Trophoblast cell (in vitro differentiated cells and primary cell): ENCODE results near the gene RPS24.

Experiments
- DNase-seq, 2 donors: peaks; one replicate each; pipeline ENCODE4 v3.0.0-alpha.2; 2016
- H2AFZ ChIP-seq: 2 replicates; pipeline ENCODE4 v1.6.1; 2013; ENCODE audit warnings: low read length, moderate library complexity, mild to moderate bottlenecking; ENCODE audit not compliant: insufficient read depth, poor library complexity
- H2AK5ac ChIP-seq: 2 replicates; pipeline ENCODE4 v1.6.1; 2013; ENCODE audit warnings: mild to moderate bottlenecking, low read length
- H2BK120ac ChIP-seq: 2 replicates; pipeline ENCODE4 v1.6.1; 2013; ENCODE audit warnings: low read length, mild to moderate bottlenecking, moderate library complexity; ENCODE audit not compliant: insufficient read depth, poor library complexity
- H2BK12ac ChIP-seq: 2 replicates; pipeline ENCODE4 v1.6.1; 2013; ENCODE audit warnings: mild to moderate bottlenecking, low read length, moderate library complexity
- H2BK5ac ChIP-seq: 2 replicates; pipeline ENCODE4 v1.6.1; 2013; ENCODE audit warnings: low read length, low read depth, moderate library complexity, mild to moderate bottlenecking; ENCODE audit not compliant: poor library complexity
- H3K14ac ChIP-seq: 2 replicates; pipeline ENCODE4 v1.6.1; 2013; ENCODE audit warnings: mild to moderate bottlenecking, low read length
- H3K18ac ChIP-seq: 2 replicates; pipeline ENCODE4 v1.6.1; 2013; ENCODE audit warnings: mild to moderate bottlenecking, low read length
- H3K23ac ChIP-seq: 2 replicates; pipeline ENCODE4 v1.6.1; 2013; ENCODE audit warnings: low read length
- H3K27ac ChIP-seq: 2 replicates; pipeline ENCODE4 v1.5.1; 2013; ENCODE audit warnings: low read depth, mild to moderate bottlenecking, inconsistent platforms, low read length, moderate library complexity
- H3K27me3 ChIP-seq: 2 replicates; pipeline ENCODE4 v1.6.1; 2013; ENCODE audit warnings: inconsistent platforms, mild to moderate bottlenecking, low read length, moderate library complexity; ENCODE audit not compliant: insufficient read depth
- H3K36me3 ChIP-seq, 2 experiments: 1 replicate in 1 of 2; 2 replicates in 1 of 2; pipeline ENCODE4 v1.6.1; 2013; ENCODE audit warnings: low read length in 2 of 2, mild to moderate bottlenecking in 2 of 2, moderate library complexity in 1 of 2; ENCODE audit not compliant: insufficient read depth in 2 of 2, control insufficient read depth in 1 of 2
- H3K4ac ChIP-seq: 2 replicates; pipeline ENCODE4 v1.6.1; 2013; ENCODE audit warnings: low read depth, mild to moderate bottlenecking, low read length, moderate library complexity
- H3K4me1 ChIP-seq, 2 experiments: 1 replicate in 1 of 2; 2 replicates in 1 of 2; pipeline ENCODE4 v1.6.1; 2013; ENCODE audit warnings: low read length in 2 of 2, mild to moderate bottlenecking in 2 of 2, moderate library complexity in 1 of 2; ENCODE audit not compliant: insufficient read depth in 2 of 2, control insufficient read depth in 1 of 2
- H3K4me2 ChIP-seq: 2 replicates; pipeline ENCODE4 v1.6.1; 2013; ENCODE audit warnings: inconsistent platforms, mild to moderate bottlenecking, low read length, moderate library complexity
- H3K4me3 ChIP-seq: 2 replicates; pipeline ENCODE4 v1.5.1; 2013; ENCODE audit warnings: mild to moderate bottlenecking, low read depth, low read length, inconsistent platforms
- H3K79me1 ChIP-seq: one replicate; pipeline ENCODE4 v1.6.1; 2013; ENCODE audit warnings: low read length
- H3K79me2 ChIP-seq: 2 replicates; pipeline ENCODE4 v1.6.1; 2013; ENCODE audit warnings: low read length, mild to moderate bottlenecking; ENCODE audit not compliant: control insufficient read depth, insufficient read depth, poor library complexity
- H3K9ac ChIP-seq: 2 replicates; pipeline ENCODE4 v1.6.1; 2013; ENCODE audit warnings: mild to moderate bottlenecking, low read length
- H3K9me3 ChIP-seq: 2 replicates; pipeline ENCODE4 v1.6.1; 2013; ENCODE audit warnings: low read depth, mild to moderate bottlenecking, control low read depth, inconsistent platforms, low read length; ENCODE audit not compliant: insufficient read depth
- H4K12ac ChIP-seq: 2 replicates; pipeline ENCODE4 v1.6.1; 2013; ENCODE audit warnings: low read depth, mild to moderate bottlenecking, low read length, moderate library complexity
- H4K8ac ChIP-seq: 2 replicates; pipeline ENCODE4 v1.6.1; 2013; ENCODE audit warnings: low read depth, mild to moderate bottlenecking, low read length, moderate library complexity
- H4K91ac ChIP-seq: one replicate; pipeline ENCODE4 v1.6.1; 2013; ENCODE audit warnings: low read depth, mild to moderate bottlenecking, low read length, moderate library complexity
- WGBS: extraction: QIAGEN DNeasy Blood & Tissue Kit; methylation state at CpG from one replicate; pipeline ENCODE4 v1.1.7; 2013; ENCODE audit warnings: missing lambda C conversion rate; ENCODE audit not compliant: insufficient read length, insufficient coverage; ENCODE audit errors: extremely low coverage; 5-methylcytosine and 5-hydroxymethylcytosine counted together

Gene RPS24

DNA sequence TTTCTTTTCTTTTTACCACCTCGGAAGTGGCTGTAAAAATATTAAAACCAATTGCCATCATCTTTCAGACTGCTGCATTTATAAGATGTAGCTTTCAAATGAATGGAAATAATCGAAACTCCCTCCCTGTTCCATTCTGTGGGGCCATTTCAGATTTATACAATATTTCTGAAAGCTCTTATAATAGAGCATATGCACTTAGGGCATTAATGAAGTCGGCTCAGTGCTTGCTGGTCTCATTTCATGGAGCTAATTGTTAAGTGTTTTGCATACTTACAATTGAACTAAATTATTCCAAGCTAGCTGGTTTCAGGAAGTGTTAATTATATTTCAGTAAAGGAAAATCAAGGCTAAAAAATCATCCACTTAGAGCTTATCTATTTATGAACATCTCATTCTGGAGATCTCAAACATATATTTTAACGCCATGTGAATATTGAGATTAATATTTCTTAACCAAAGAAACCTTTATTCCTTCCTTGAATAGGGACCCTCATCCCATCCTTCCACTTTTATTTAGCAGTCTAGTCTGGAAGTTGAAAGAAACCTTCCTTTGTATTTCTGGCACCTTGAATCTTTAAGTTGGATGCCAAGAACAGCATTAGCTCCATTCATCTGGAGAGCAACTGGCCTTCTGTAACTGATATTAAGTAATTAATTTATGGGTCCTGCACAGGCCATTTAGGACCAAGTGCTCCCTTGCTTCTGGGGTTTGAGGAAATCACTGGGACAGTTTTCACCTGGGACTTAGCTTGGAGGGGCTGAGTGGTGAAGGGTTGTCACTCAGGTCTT lies 45.1 kb downstream of the RPS24 start:
- Histone ChIP-seq H3K4me2 (no peak overlapping the region), H2BK120ac (no peak overlapping the region), H3K9ac (no peak overlapping the region), H3K4me3 (no peak overlapping the region), H3K27ac (no peak overlapping the region), H2BK12ac (no peak overlapping the region), H2AK5ac (no peak overlapping the region), H4K8ac (no peak overlapping the region), H3K14ac (no peak overlapping the region), H3K9me3 (peaks cover 5% of the 10 kb centered on the region), H3K18ac (no peak overlapping the region), H3K23ac (no peak overlapping the region), H4K12ac (no peak overlapping the region), H2AFZ (no peak overlapping the region), H3K4ac (no peak overlapping the region), H3K79me2 (no peaks in the 10 kb centered on the region), H4K91ac (no peak overlapping the region), H3K4me1 (no peaks in the 10 kb centered on the region), H2BK5ac (no peak overlapping the region), H3K79me1 (no peaks in the 10 kb centered on the region), H3K27me3 (no peaks in the 10 kb centered on the region), H3K36me3 (no peaks in the 10 kb centered on the region)
- DNase-seq: no peak
- no CpG with 5 or more reads among the region's 4 CpGs for WGBS

DNA sequence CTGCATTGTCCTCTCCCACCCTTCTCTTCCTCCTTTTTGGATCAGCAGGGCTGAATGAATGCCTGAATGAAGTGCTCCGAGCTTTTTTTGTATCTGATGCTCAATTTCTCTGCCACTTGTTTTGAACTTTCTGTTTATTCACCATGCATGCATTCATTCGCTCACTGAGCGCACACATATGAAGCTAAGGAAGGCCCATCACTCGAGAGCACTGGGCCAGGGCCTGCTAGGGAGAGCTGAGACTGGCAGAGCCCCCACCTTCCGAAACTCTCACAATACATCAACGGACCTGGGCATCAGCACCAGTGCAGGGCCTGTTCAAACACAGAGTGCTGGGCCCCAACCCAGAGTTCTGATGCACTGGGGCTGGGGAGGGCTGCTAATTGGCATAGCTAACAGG lies 45.7 kb downstream of the RPS24 start:
- no CpG with 5 or more reads among the region's 6 CpGs for WGBS
- Histone ChIP-seq H3K18ac (no peak overlapping the region), H2BK12ac (no peak overlapping the region), H3K4me2 (no peak overlapping the region), H3K23ac (no peak overlapping the region), H2BK5ac (no peak overlapping the region), H2AFZ (no peak overlapping the region), H3K4me1 (no peaks in the 10 kb centered on the region), H4K91ac (no peak overlapping the region), H3K14ac (no peak overlapping the region), H3K79me2 (no peaks in the 10 kb centered on the region), H4K8ac (no peak overlapping the region), H3K27ac (no peak overlapping the region), H3K36me3 (no peaks in the 10 kb centered on the region), H2AK5ac (no peak overlapping the region), H2BK120ac (no peak overlapping the region), H3K79me1 (no peaks in the 10 kb centered on the region), H3K4me3 (no peak overlapping the region), H3K9me3 (peaks cover 5% of the 10 kb centered on the region), H3K27me3 (no peaks in the 10 kb centered on the region), H3K4ac (no peak overlapping the region), H3K9ac (no peak overlapping the region), H4K12ac (no peak overlapping the region)
- no peak for DNase-seq

DNA sequence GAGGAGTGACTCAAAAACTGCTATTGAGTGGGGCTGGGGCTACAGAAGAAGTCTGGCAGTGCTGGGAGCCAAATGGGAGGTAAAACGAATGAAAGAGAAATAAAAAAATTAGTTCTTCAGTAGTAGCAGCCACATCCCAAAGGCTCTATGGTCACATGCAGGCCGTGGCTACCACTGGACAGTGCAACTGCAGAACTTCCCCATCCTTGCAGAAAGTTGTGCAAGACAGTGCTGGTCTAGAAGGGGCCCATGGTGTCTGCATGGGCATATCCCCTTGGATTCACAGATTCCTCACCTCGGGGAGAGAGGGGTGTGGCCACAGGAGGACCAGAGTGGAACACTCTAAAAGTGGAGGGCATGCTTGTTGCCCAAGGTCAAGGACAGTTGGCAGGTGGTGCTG lies 47.6 kb downstream of the RPS24 start:
- no peak overlapping the region for H3K27ac ChIP-seq
- no peak overlapping the region for H2BK12ac ChIP-seq
- no peak overlapping the region for H2BK5ac ChIP-seq
- no peak overlapping the region for H2AK5ac ChIP-seq
- H3K4ac ChIP-seq: no peak overlapping the region
- no peak overlapping the region for H3K14ac ChIP-seq
- H2BK120ac ChIP-seq: no peak overlapping the region
- H3K9me3 ChIP-seq: peaks cover 4% of the 10 kb centered on the region
- H3K79me2 ChIP-seq: no peaks in the 10 kb centered on the region
- H3K18ac ChIP-seq: no peak overlapping the region
- H4K12ac ChIP-seq: no peak overlapping the region
- no peak overlapping the region for H4K91ac ChIP-seq
- no peak overlapping the region for H2AFZ ChIP-seq
- WGBS: no CpG with 5 or more reads among the region's 3 CpGs
- no peak overlapping the region for H4K8ac ChIP-seq
- no peak overlapping the region for H3K4me2 ChIP-seq
- no peak overlapping the region for H3K9ac ChIP-seq
- no peak overlapping the region for H3K4me3 ChIP-seq
- H3K79me1 ChIP-seq: no peaks in the 10 kb centered on the region
- H3K27me3 ChIP-seq: no peaks in the 10 kb centered on the region
- no peaks in the 10 kb centered on the region for H3K4me1 ChIP-seq
- DNase-seq: no peak
- no peaks in the 10 kb centered on the region for H3K36me3 ChIP-seq
- no peak overlapping the region for H3K23ac ChIP-seq

DNA sequence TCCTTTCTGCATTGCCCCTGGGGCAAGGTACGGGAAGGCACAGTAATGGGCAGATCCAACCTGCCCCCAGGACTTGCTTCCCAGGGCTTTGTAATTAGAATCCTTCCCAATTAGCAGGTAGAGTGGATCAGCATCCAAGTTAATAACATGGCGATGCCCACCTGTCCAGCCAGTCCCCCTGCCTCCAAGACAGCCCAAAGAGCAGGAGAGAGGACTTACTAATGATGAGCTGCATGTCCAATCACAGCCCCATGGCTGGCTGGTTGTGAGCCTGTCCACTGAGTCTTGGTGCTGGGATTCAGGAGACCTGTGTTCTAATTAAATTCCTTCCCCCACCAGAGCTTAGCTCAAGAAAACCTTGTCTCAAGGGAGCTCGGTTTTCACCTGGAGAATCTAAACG lies 49.0 kb downstream of the RPS24 start:
- Histone ChIP-seq H3K4me1 (no peaks in the 10 kb centered on the region), H3K36me3 (no peaks in the 10 kb centered on the region), H4K8ac (no peak overlapping the region), H3K4ac (no peak overlapping the region), H3K27ac (no peak overlapping the region), H2AFZ (no peak overlapping the region), H3K79me2 (no peaks in the 10 kb centered on the region), H3K23ac (no peak overlapping the region), H3K9me3 (no peaks in the 10 kb centered on the region), H2BK120ac (no peak overlapping the region), H4K91ac (no peak overlapping the region), H3K27me3 (no peaks in the 10 kb centered on the region), H3K4me2 (no peak overlapping the region), H2BK5ac (no peak overlapping the region), H2AK5ac (no peak overlapping the region), H3K14ac (no peak overlapping the region), H3K9ac (no peak overlapping the region), H2BK12ac (no peak overlapping the region), H3K4me3 (no peak overlapping the region), H4K12ac (no peak overlapping the region), H3K79me1 (no peaks in the 10 kb centered on the region), H3K18ac (no peak overlapping the region)
- WGBS: no CpG with 5 or more reads among the region's 4 CpGs
- DNase-seq: no peak
